ENCODE results near the gene GALNT2. TPM values are rescaled to one million over a fixed set of nuclear protein-coding genes. Genes with fewer than 3 reads are reported as not detected.

The GALNT2 gene
- total RNA-seq, 1 experiment from 2014 or later = 152 TPM

- H3K4me3 ChIP-seq (ENCODE audit: low read depth in 2 of 2, low read length in 2 of 2) = no peak overlapping the region
- no peak for DNase-seq (ENCODE audit: low read depth, low spot score)
- H3K36me3 ChIP-seq (ENCODE audit: control insufficient read depth, insufficient read depth, low read length) = no peaks in the 10 kb centered on the region; the same call in 1 of the 2 replicates
- in situ Hi-C loops (cut with HindIII; ENCODE audit: low pct_unique_long_range_greater_than_20kb, low sequenced_read_pairs) = no loop called here
- no peak for ATAC-seq
- TF ChIP-seq, protein P1, sequence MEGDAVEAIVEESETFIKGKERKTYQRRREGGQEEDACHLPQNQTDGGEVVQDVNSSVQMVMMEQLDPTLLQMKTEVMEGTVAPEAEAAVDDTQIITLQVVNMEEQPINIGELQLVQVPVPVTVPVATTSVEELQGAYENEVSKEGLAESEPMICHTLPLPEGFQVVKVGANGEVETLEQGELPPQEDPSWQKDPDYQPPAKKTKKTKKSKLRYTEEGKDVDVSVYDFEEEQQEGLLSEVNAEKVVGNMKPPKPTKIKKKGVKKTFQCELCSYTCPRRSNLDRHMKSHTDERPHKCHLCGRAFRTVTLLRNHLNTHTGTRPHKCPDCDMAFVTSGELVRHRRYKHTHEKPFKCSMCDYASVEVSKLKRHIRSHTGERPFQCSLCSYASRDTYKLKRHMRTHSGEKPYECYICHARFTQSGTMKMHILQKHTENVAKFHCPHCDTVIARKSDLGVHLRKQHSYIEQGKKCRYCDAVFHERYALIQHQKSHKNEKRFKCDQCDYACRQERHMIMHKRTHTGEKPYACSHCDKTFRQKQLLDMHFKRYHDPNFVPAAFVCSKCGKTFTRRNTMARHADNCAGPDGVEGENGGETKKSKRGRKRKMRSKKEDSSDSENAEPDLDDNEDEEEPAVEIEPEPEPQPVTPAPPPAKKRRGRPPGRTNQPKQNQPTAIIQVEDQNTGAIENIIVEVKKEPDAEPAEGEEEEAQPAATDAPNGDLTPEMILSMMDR (IDR thresholded peaks at IDR 0.05) = no peak
- TF ChIP-seq, protein P2, sequence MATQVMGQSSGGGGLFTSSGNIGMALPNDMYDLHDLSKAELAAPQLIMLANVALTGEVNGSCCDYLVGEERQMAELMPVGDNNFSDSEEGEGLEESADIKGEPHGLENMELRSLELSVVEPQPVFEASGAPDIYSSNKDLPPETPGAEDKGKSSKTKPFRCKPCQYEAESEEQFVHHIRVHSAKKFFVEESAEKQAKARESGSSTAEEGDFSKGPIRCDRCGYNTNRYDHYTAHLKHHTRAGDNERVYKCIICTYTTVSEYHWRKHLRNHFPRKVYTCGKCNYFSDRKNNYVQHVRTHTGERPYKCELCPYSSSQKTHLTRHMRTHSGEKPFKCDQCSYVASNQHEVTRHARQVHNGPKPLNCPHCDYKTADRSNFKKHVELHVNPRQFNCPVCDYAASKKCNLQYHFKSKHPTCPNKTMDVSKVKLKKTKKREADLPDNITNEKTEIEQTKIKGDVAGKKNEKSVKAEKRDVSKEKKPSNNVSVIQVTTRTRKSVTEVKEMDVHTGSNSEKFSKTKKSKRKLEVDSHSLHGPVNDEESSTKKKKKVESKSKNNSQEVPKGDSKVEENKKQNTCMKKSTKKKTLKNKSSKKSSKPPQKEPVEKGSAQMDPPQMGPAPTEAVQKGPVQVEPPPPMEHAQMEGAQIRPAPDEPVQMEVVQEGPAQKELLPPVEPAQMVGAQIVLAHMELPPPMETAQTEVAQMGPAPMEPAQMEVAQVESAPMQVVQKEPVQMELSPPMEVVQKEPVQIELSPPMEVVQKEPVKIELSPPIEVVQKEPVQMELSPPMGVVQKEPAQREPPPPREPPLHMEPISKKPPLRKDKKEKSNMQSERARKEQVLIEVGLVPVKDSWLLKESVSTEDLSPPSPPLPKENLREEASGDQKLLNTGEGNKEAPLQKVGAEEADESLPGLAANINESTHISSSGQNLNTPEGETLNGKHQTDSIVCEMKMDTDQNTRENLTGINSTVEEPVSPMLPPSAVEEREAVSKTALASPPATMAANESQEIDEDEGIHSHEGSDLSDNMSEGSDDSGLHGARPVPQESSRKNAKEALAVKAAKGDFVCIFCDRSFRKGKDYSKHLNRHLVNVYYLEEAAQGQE (IDR thresholded peaks at IDR 0.05; ENCODE audit: insufficient read depth in 1 of 2, low read depth in 2 of 2, low read length in 1 of 2) = no peak
- TF ChIP-seq TCF7L2 (IDR thresholded peaks at IDR 0.05; ENCODE audit: low read depth, low read length) (no peak), POLR2AphosphoS5 (IDR thresholded peaks at IDR 0.05; ENCODE audit: low read depth, low read length) (no peak), SIN3A (IDR thresholded peaks at IDR 0.05; ENCODE audit: borderline replicate concordance, insufficient read depth, low read depth, low read length) (no peak)
- ChIA-PET CTCF (no interaction called here), POLR2A (no interaction called here)
- H3K9me3 ChIP-seq (ENCODE audit: control insufficient read depth, insufficient read depth, low read depth, low read length) = no peaks in the 10 kb centered on the region
- H3K27ac ChIP-seq (ENCODE audit: low read length) = no peak overlapping the region
- H3K27me3 ChIP-seq (ENCODE audit: control insufficient read depth, insufficient read depth, low read length) = no peaks in the 10 kb centered on the region
- BruUV-seq (replicated peaks) = no TSS peak
- no peaks in the 10 kb centered on the region for H3K4me1 ChIP-seq (ENCODE audit: control insufficient read depth, insufficient read depth, low read length)
- intact Hi-C loops (cut with micrococcal nuclease; ENCODE audit: unreplicated experiment) = no loop called here
These were observed 149.9 kb downstream of the GALNT2 start for GRCh38 chr1:230216896-230217295.

- no peak overlapping the region for H3K4me3 ChIP-seq (ENCODE audit: low read depth in 2 of 2, low read length in 2 of 2)
- H3K9me3 ChIP-seq (ENCODE audit: control insufficient read depth, insufficient read depth, low read depth, low read length) = no peaks in the 10 kb centered on the region
- H3K36me3 ChIP-seq (ENCODE audit: control insufficient read depth, insufficient read depth, low read length) = no peaks in the 10 kb centered on the region; the same call in 1 of the 2 replicates
- H3K27ac ChIP-seq (ENCODE audit: low read length) = no peak overlapping the region
- ChIA-PET CTCF (no interaction called here), POLR2A (no interaction called here)
- no peak for ATAC-seq
- in situ Hi-C loops (cut with HindIII; ENCODE audit: low pct_unique_long_range_greater_than_20kb, low sequenced_read_pairs) = no loop called here
- no peak for DNase-seq (ENCODE audit: low read depth, low spot score)
- intact Hi-C loops (cut with micrococcal nuclease; ENCODE audit: unreplicated experiment) = no loop called here
- no TSS peak for BruUV-seq (replicated peaks)
- no peaks in the 10 kb centered on the region for H3K4me1 ChIP-seq (ENCODE audit: control insufficient read depth, insufficient read depth, low read length)
- TF ChIP-seq SIN3A (IDR thresholded peaks at IDR 0.05; ENCODE audit: borderline replicate concordance, insufficient read depth, low read depth, low read length) = no peak
- TF ChIP-seq, protein P2 (IDR thresholded peaks at IDR 0.05; ENCODE audit: insufficient read depth in 1 of 2, low read depth in 2 of 2, low read length in 1 of 2) = no peak
- no peak for TF ChIP-seq POLR2AphosphoS5 (IDR thresholded peaks at IDR 0.05; ENCODE audit: low read depth, low read length)
- no peak for TF ChIP-seq TCF7L2 (IDR thresholded peaks at IDR 0.05; ENCODE audit: low read depth, low read length)
- TF ChIP-seq, protein P1 (IDR thresholded peaks at IDR 0.05) = no peak
- H3K27me3 ChIP-seq (ENCODE audit: control insufficient read depth, insufficient read depth, low read length) = no peaks in the 10 kb centered on the region
These were observed 151.6 kb downstream of the GALNT2 start for GRCh38 chr1:230218667-230219066.
